ENCODE measurements around the gene PIMREG. TPM values are rescaled to one million over a fixed set of nuclear protein-coding genes. Genes with fewer than 3 reads are reported as not detected.

PIMREG gene
- total RNA-seq, 3 donors from 2014 or later (not counting 1 experiment from before 2014, with no cell fraction given) = 0.73 to 1.4 (median 0.78) TPM

- ATAC-seq (peak; percentile 35 to 87 (median 74)), DNase-seq (peak; percentile 29 to 70)
- H3K4me3 ChIP-seq (ENCODE audit: low read length) = no peak overlapping the region
- WGBS (ENCODE audit: insufficient coverage) = 24% methylated on average over 4 of the region's 7 CpGs
- H3K4me1 ChIP-seq (ENCODE audit: control insufficient read depth, insufficient read depth, low read length) = peaks cover 22% of the 10 kb centered on the region
- peaks cover 13 to 32% of the 10 kb centered on the region in 2 donors for H3K27me3 Mint-ChIP-seq (ENCODE audit: low read depth in 2 of 2)
- H3K9me3 Mint-ChIP-seq = peaks cover 3 to 4% of the 10 kb centered on the region in 2 donors
- intact Hi-C loops (cut with micrococcal nuclease) = no loop called here
- no peaks in the 10 kb centered on the region for H3K36me3 ChIP-seq (ENCODE audit: control insufficient read depth, insufficient read depth, low read length)
- TF ChIP-seq CTCF (IDR thresholded peaks at IDR 0.05) = no peak
- no peak overlapping the region for H3K27ac ChIP-seq (ENCODE audit: low read length)
- H3K4me1 Mint-ChIP-seq = peaks cover 10 to 11% of the 10 kb centered on the region in 2 donors
- H3K36me3 Mint-ChIP-seq = no peaks in the 10 kb centered on the region
- no peaks in the 10 kb centered on the region for H3K27me3 ChIP-seq (ENCODE audit: control insufficient read depth, insufficient read depth, low read length)
- peak overlapping the region; percentile 88 for H3K4me3 Mint-ChIP-seq
- H3K9me3 ChIP-seq (ENCODE audit: control insufficient read depth, insufficient read depth, low read length) = peaks cover 8% of the 10 kb centered on the region
- H3K27ac Mint-ChIP-seq = peak overlapping the region; percentile 64 to 88
Observed at GRCh38 chr17:6427279-6427781, 16.9 kb upstream of the PIMREG start.

GRCh38 chr17:6428207-6428965 lies 15.9 kb upstream of the PIMREG start:
- Histone ChIP-seq H3K4me1 (ENCODE audit: control insufficient read depth, insufficient read depth, low read length) (peaks cover 22% of the 10 kb centered on the region), H3K36me3 (ENCODE audit: control insufficient read depth, insufficient read depth, low read length) (no peaks in the 10 kb centered on the region), H3K4me3 (ENCODE audit: low read length) (no peak overlapping the region), H3K27ac (ENCODE audit: low read length) (no peak overlapping the region), H3K27me3 (ENCODE audit: control insufficient read depth, insufficient read depth, low read length) (no peaks in the 10 kb centered on the region), H3K9me3 (ENCODE audit: control insufficient read depth, insufficient read depth, low read length) (peaks cover 8% of the 10 kb centered on the region)
- Mint-ChIP-seq H3K27me3 (ENCODE audit: low read depth in 2 of 2) (peaks cover 6 to 25% of the 10 kb centered on the region in 2 donors), H3K4me1 (peaks cover 10 to 11% of the 10 kb centered on the region in 2 donors), H3K36me3 (no peaks in the 10 kb centered on the region), H3K27ac (no peak overlapping the region), H3K4me3 (no peak overlapping the region), H3K9me3 (peaks cover 3 to 4% of the 10 kb centered on the region in 2 donors)
- ATAC-seq (no peak), DNase-seq (no peak)
- WGBS (ENCODE audit: insufficient coverage) = 86% methylated on average over 17 of the region's 17 CpGs
- TF ChIP-seq CTCF (IDR thresholded peaks at IDR 0.05) = no peak
- intact Hi-C loops (cut with micrococcal nuclease) = no loop called here

GRCh38 chr17:6429266-6429665 lies 15.0 kb upstream of the PIMREG start:
- intact Hi-C loops (cut with micrococcal nuclease) = no loop called here
- H3K36me3 Mint-ChIP-seq = no peaks in the 10 kb centered on the region
- no peak for TF ChIP-seq CTCF (IDR thresholded peaks at IDR 0.05)
- H3K4me3 Mint-ChIP-seq = no peak overlapping the region
- peaks cover 8% of the 10 kb centered on the region for H3K9me3 ChIP-seq (ENCODE audit: control insufficient read depth, insufficient read depth, low read length)
- no peak overlapping the region for H3K27ac ChIP-seq (ENCODE audit: low read length)
- H3K4me1 ChIP-seq (ENCODE audit: control insufficient read depth, insufficient read depth, low read length) = peaks cover 22% of the 10 kb centered on the region
- peaks cover 0 to 19% of the 10 kb centered on the region in 2 donors for H3K27me3 Mint-ChIP-seq (ENCODE audit: low read depth in 2 of 2)
- H3K9me3 Mint-ChIP-seq = peaks cover 3 to 4% of the 10 kb centered on the region in 2 donors
- no peaks in the 10 kb centered on the region for H3K27me3 ChIP-seq (ENCODE audit: control insufficient read depth, insufficient read depth, low read length)
- no peaks in the 10 kb centered on the region for H3K36me3 ChIP-seq (ENCODE audit: control insufficient read depth, insufficient read depth, low read length)
- DNase-seq (no peak), ATAC-seq (no peak)
- H3K4me1 Mint-ChIP-seq = peaks cover 10 to 11% of the 10 kb centered on the region in 2 donors
- no peak overlapping the region for H3K4me3 ChIP-seq (ENCODE audit: low read length)
- no peak overlapping the region for H3K27ac Mint-ChIP-seq
- WGBS (ENCODE audit: insufficient coverage) = 92% methylated on average over 7 of the region's 7 CpGs
